Fibroblast of gingiva (primary cell): ENCODE data around the gene TRAF3IP1.
A peak's percentile ranks its signal among the peaks of the same experiment; 100 is the strongest.
"Not testable (repeated sequence)": the region's sequence is repeated elsewhere in the genome, so short reads cannot be mapped to it uniquely, and the experiment has no call there.

Source experiments
- DNase-seq: peaks from one replicate; pipeline ENCODE4 v3.0.0-alpha.2; 2011; ENCODE audit warnings: low read depth

The TRAF3IP1 gene, protein sequence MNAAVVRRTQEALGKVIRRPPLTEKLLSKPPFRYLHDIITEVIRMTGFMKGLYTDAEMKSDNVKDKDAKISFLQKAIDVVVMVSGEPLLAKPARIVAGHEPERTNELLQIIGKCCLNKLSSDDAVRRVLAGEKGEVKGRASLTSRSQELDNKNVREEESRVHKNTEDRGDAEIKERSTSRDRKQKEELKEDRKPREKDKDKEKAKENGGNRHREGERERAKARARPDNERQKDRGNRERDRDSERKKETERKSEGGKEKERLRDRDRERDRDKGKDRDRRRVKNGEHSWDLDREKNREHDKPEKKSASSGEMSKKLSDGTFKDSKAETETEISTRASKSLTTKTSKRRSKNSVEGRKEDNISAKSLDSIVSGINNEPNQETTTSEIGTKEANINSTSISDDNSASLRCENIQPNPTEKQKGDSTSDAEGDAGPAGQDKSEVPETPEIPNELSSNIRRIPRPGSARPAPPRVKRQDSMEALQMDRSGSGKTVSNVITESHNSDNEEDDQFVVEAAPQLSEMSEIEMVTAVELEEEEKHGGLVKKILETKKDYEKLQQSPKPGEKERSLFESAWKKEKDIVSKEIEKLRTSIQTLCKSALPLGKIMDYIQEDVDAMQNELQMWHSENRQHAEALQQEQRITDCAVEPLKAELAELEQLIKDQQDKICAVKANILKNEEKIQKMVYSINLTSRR

DNA sequence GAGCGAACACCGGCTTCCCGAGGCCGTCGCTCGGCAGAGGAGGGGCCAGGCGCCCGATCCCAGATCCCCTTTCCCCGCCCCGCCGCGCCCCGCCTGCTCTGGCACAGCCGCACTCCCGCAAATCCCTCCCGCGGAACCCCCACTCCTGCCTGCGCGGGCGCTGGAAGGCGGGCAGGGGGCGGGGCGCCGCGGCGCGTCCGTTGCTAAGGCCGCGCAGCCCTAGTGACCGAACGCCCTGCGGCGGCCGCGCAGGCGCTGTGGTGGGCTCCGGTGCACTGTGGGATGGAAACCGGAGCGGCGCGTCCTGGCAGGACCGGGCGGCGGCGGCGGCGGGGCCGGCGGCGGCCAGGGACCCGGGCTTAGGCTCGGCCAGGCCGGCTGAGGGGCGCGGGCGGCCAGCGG lies at the start of gene TRAF3IP1:
Gene TRAF3IP1 (plus strand): TSS at position 273 of the 402 bp plus-strand sequence. CDS start 145 bp downstream, outside the sequence.
- DNase-seq = peak; percentile 93

DNA sequence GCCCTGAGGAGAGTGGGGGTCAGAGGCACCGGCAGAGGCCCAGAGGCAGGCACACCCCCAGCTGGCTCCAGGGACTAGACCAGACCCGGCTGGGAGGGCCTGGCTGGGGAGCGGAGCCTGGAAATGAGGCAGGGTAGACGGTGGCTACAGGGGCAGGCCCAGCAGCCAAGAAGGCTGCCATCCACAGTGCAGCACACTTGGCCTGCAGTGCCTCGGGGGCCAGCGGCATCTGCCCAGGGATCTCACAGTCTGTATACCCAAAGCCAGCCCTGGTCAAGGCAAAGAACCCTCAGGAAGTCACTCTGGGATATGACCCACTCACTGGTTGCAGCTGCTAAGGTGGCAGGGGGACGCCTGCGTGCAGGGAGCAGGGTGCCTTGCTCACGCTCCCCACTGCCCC lies 49.7 kb upstream of the TRAF3IP1 start:
- DNase-seq = no peak

DNA sequence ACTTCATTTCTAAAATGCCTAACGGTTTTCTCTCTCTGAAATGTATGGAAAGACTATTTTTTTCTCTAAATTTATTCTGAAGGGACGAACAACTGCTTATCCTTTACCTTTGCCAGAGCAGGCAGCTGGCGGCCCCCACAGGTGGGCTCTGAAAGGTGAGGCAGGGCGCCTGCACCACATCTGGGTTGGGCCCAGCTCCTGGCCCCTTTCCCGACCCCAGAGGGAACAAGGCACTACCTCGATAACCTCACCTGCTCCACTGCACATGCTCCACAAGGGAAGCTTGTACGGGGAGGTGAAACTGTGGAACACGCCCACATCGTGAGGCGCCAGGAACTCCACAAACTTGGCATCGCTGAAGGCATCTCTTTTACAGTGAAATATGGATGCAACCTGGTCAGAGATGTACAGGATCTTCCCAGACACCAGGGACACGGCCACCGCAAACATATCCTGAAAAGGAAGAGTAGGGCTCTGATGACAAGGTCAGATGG lies 49.2 kb upstream of the TRAF3IP1 start:
- no peak for DNase-seq

DNA sequence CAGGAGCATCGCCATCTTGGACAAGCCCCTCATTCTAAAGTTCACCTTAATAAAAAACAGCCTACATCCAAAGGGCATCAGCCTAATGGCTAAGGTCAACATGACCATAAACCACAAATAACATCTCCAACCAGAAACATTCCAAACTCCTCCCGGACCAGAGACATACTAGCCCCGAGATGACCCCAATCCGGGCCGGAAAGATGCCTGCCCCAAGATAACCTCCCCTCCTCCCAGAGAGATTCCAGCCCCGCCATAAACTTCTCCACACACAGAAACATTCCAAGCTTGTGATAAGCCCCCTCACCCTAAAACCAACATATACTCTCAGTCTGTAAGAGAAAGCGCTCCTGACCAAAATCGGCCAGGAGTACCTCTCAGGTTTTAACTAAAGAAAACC lies 48.6 kb upstream of the TRAF3IP1 start:
- DNase-seq = not testable (repeated sequence)

- no peak for DNase-seq
These were observed 48.2 kb upstream of the TRAF3IP1 start for GRCh38 chr2:238272156-238272555.

- DNase-seq = not testable (repeated sequence)
These were observed 46.9 kb upstream of the TRAF3IP1 start for GRCh38 chr2:238273433-238273832.

- no peak for DNase-seq
These were observed 46.0 kb upstream of the TRAF3IP1 start for GRCh38 chr2:238274152-238274865.

GRCh38 chr2:238277695-238278094 lies 42.6 kb upstream of the TRAF3IP1 start:
- DNase-seq = no peak

GRCh38 chr2:238278626-238279323 lies 41.5 kb upstream of the TRAF3IP1 start:
- DNase-seq = no peak

GRCh38 chr2:238279324-238279682 lies 41.0 kb upstream of the TRAF3IP1 start:
- no peak for DNase-seq

- no peak for DNase-seq
These were observed 40.1 kb upstream of the TRAF3IP1 start for GRCh38 chr2:238280083-238280825.

DNA sequence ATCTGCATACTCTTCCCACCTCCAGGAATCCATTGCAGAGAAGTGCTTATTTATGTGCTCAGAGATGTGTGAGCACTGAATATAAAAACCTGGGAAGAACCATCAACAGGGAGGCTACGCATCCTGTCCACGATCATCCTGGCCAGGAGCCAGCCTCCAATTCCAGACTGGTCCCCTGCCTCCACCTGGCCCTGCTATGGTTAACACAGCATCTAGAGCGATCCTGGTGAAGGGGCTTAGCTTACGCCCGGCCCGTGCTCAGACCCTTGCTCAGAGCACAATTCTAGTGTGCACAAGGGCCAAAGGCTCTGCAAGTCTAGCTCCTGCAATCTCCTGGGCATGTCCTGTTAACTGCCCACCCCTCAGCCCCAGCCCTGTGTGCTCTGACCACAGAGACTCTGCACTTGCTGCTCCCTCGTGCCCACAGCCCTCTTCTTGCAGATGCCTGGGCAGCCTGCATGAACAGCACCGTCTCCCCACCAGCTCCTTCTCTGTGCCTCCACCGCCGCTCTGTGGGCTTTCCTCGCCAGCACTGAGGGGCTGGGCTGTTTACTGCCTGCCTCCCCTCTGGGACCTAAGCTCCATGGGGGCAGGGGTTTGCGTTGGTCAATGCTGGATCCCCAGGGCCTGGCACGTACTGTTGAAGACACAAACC lies 38.4 kb upstream of the TRAF3IP1 start:
- no peak for DNase-seq

GRCh38 chr2:238282861-238283738 lies 37.2 kb upstream of the TRAF3IP1 start:
- no peak for DNase-seq

DNA sequence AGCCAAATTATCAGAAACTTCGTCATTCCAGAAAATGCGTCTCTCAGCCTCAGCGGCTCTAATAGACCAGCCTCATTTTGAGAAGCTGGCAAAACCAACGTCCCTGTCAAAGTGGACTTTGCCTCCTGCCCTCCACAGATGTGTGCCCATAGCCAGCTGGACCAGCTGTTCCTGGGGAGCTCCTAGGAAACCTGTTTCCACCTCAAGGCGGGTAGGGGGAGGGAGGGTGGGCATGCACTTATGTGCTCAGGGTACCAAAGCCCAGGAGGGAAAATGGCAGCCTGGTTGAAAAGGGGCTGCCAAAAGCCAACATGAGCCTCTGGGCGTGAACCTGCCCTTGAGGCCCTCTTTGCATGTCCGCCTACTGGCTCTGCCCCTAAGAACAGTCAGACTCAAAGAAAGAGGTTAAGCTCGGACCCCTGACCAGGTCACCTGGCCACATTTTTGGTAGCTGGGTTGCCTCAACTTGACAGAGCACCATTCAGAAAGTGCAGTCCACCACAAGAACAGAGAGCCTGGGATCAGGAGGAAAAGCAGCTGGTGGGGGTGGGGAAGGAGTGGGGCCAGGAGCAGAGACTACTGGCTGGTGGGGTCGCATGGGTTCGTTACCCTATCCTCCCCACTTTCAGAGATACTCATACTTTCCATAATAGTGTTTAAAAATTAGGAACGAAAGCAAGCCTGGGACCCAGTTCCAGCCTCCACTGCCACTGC lies 35.4 kb upstream of the TRAF3IP1 start:
- DNase-seq = no peak

DNA sequence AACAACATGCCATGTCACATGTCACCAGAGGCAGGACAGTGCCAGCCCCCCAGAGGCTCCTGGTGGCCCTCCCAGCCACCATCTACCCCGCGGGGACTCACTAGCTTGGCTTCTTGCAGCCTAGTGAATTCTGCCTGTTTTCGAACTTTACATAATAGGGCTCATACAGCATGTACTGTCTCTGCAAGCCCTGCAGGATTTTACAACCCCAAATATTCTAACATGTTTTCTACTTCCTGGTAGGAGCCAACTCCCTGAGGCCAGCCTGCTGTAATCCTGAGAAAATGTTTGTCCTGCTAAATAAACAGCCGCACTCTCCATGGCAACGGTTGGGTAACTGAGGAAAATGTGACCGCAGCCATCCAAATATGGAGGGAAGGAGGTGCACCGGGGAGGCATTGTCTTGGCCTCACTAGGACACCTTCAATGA lies 34.6 kb upstream of the TRAF3IP1 start:
- DNase-seq = peak; percentile 97

DNA sequence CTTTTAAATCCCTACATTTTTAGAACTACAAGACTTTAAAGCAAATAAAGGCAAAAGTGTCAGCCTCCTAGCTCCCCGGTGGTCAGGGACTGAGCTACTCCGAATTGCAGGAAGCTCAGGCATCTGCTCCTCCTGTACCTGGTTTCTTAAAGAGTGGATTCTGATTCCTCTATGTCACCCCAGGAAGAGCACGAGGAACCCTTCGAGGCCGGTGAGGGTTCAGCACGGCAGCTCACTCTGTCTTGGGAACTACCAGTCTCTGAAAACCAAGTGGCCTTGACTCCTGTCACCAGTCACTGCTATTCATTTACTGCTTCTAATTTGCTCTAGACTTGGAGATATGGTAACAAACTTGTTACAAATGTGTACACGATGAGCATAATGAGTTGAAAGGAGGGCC lies 34.2 kb upstream of the TRAF3IP1 start:
- DNase-seq = no peak

GRCh38 chr2:238286551-238286950 lies 33.8 kb upstream of the TRAF3IP1 start:
- DNase-seq = peak; percentile 67

DNA sequence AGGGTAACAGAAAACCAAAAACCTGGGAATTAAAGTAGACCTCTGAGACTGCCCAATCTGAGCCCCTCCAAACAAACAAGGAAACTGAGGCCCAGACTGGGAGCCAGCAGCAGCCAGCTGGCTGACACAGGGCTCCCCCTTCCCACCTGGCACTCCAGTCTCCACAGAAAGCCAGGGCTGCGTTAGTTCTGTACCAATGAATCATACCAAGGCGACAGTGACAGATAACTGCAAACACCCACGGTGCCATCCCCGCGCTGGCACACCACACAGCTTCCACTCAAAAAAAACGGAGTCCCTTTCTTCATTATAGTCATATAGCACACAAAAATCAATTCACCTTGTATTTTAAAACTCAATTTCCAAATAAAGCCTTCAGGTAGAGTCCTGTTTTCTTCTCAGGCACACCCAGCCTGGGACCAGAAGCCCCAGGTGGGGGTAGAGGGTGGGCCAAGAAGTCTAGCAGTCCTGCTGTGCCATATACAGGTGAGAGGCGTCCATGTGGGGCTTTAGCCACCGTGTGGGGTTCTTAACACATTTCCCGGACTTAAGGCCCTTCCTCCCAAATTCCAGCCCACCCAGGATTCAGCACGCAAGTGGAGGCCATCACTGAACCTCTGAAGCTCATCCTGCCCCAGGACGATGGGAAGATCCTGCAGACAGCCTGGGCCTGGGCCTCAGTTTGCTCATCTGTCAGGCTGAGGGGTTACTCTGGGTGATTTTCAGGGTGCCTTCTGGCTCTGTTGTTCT lies 33.2 kb upstream of the TRAF3IP1 start:
- DNase-seq = no peak
